ENCODE measurements around the gene CETN2.
"Not testable (repeated sequence)": the region's sequence is repeated elsewhere in the genome, so short reads cannot be mapped to it uniquely, and the experiment has no call there.

Gene CETN2

GRCh38 chrX:152787062-152787461 lies 43.5 kb downstream of the CETN2 start:
- not testable (repeated sequence) for H3K18ac ChIP-seq (ENCODE audit: low read length); H4K8ac ChIP-seq (ENCODE audit: low read depth, low read length); H4K91ac ChIP-seq (ENCODE audit: low read depth, low read length); H2BK12ac ChIP-seq (ENCODE audit: low read length); H3K36me3 ChIP-seq (ENCODE audit: control insufficient read depth in 1 of 2, insufficient read depth in 2 of 2, low read length in 2 of 2); H3K79me1 ChIP-seq (ENCODE audit: low read length); H3K4me3 ChIP-seq (ENCODE audit: low read depth, low read length); H2BK120ac ChIP-seq (ENCODE audit: insufficient read depth, low read length, poor library complexity); H2BK5ac ChIP-seq (ENCODE audit: low read depth, low read length, poor library complexity); H3K4me1 ChIP-seq (ENCODE audit: control insufficient read depth in 1 of 2, insufficient read depth in 2 of 2, low read length in 2 of 2); H3K23ac ChIP-seq (ENCODE audit: low read length); H3K27me3 ChIP-seq (ENCODE audit: insufficient read depth, low read length); H3K9ac ChIP-seq (ENCODE audit: low read length); H3K14ac ChIP-seq (ENCODE audit: low read length); H3K27ac ChIP-seq (ENCODE audit: low read depth, low read length); H3K9me3 ChIP-seq (ENCODE audit: insufficient read depth, low read depth, low read length); H3K4ac ChIP-seq (ENCODE audit: low read depth, low read length); H3K79me2 ChIP-seq (ENCODE audit: control insufficient read depth, insufficient read depth, low read length, poor library complexity); H4K12ac ChIP-seq (ENCODE audit: low read depth, low read length); DNase-seq; H3K4me2 ChIP-seq (ENCODE audit: low read length); H2AFZ ChIP-seq (ENCODE audit: insufficient read depth, low read length, poor library complexity); H2AK5ac ChIP-seq (ENCODE audit: low read length)
- no CpG with 5 or more reads among the region's 3 CpGs for WGBS (ENCODE audit: extremely low coverage, insufficient coverage, insufficient read length)
